HL-60/S4 treated with retinoic acid at 250 ng/mL for 4 days and 3 days (cell line): Measurements from ENCODE around the gene PACRG.

Source experiments
- in situ Hi-C: fragments of 300-500 bp; cut with MboI; formaldehyde crosslinking; loops from 2 replicates; pipeline ENCODE4 v1.7.0; 2022; ENCODE audit warnings: low sequenced_read_pairs

Gene PACRG

DNA sequence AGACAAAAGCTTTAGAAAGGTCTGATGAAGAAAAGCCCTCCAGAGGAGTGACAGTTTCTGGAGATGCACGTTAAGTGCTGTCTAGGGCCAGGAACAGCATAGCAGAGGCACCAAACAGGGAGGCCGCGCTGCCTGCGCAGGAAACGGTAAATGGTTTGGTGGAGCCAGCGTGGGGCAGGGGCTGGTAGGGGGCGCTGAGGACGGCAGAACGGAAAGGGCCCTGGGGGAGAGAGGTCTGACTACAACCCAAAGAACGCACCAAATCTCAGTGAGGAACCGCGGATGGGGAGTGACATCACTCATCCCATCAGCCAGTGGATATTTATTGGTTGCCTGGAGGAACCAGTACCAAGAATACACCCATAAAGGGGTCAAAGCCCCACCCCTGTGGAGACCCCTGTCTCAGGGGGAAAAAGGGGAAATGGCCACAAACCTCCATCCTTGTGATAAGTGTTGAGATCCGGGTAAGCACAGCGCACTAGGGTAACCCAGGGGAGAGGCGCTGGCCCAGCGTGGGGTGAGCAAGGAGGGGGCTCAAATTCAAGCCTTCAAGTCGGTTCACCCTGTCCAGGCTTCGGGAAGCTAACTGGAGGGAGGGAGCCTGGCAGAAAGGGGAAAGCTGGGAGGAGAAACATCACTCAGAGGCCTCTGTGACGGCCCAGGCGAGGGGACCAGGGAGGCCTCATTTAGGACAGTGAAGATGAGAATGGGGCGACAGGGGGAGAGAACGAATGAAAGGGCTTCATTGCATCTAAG, 437.6 kb downstream of the PACRG start:
- in situ Hi-C loops: no loop called here

DNA sequence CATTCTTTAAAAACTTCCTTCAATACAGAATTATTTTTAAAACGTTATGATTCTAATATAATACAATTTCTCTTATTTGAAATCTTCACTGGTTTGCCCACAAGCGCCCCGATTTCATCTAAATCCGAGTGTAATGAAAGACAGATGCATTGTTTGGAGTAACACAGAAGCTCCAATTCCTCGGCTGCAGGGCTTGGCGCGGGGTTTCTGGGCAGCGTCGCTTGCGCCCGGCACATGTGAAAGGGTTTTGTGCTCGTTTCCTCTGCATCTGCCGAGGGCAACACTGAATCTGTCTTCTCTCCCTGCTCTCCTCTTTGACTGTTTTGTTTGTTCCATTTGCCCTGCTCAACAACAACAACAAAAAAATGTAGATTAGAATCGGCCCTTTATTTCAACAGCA, 438.1 kb downstream of the PACRG start:
- in situ Hi-C loops: no loop called here

- in situ Hi-C loops: no loop called here
Observed at GRCh38 chr6:163166507-163166906, 438.7 kb downstream of the PACRG start.

DNA sequence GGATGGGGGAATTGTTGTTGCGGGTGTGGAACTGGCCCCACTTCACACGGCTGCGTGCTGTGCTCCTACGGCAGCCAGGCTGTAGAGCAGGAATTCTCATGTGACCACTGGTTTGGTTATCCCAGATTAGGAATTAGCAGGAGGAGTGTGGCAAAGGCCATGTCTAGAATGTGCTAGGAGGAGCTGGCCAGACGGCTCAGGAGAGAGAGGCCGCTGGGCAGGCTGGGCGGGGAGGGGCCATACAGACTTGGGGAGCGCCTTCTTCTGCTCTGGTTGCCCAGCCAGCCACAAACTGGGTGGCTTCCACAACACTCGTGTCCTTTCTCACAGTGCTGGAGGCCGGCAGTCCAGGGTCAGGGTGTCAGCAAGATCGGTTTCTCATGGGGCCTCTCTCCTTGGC, 441.7 kb downstream of the PACRG start:
- in situ Hi-C loops: no loop called here

- in situ Hi-C loops: no loop called here
Observed at GRCh38 chr6:163170294-163170883, 442.6 kb downstream of the PACRG start.

DNA sequence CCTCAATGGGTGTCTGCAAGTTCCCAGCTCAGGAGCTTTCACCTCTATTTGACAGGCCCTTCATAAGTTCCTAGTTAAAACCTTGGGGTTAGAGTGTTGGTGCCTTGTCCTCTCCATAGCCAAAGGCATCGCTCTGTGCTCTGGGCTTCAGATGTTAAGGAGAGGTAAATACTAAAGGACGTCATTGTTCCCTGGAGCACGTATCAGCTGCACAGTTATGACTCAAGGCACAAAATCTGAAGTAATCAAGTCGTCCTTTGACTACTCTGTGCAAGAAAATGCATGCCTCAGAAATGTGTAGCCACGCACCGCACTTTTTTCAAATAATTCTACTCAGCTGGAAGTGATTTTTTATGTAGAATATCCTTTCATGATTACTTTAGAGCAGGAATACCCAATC, 446.0 kb downstream of the PACRG start:
- in situ Hi-C loops: no loop called here

DNA sequence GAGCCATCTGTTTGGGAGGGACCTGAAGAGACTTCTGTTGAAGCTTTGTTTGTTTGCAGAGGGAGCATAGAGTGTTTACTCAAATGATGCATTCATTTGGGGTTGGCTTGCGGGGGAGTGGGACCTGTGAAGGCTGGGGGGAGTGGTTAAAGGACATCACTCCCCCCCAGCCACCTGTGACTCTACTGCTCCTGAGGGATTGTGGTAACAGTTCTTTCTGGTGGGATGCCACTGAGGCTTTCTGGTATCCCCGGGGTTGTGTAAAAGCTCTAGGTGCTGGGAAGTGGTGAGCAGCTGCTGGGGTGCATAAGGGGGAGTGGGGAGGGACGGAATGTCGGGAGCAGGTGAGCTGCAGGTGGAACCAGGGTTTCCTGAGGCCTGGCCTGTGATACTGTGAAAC, 447.5 kb downstream of the PACRG start:
- in situ Hi-C loops: loop anchor here (25.0 kb wide), 2 partner anchors 387 to 787 kb away; no protein-coding TSS in a partner anchor

DNA sequence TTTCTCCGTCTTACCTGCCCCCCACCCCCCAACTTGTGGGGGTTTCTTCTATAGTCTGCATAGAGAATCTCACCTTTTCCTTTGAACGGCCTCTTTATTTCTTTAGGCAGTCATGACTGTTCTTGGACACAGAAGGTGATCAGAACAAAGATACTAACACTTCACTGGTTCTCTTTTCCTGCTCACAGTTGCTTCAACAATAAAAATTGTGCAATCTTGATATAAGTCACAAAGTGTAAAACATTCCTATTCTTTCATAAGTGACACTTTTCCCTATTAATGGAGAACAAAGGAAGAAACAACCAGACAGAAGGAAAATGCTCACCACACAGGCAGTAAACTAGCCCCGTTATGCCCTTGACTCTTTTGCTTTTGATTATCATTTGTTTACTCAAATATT, 448.3 kb downstream of the PACRG start:
- in situ Hi-C loops: loop anchor here (25.0 kb wide), 2 partner anchors 386 to 786 kb away; no protein-coding TSS in a partner anchor

DNA sequence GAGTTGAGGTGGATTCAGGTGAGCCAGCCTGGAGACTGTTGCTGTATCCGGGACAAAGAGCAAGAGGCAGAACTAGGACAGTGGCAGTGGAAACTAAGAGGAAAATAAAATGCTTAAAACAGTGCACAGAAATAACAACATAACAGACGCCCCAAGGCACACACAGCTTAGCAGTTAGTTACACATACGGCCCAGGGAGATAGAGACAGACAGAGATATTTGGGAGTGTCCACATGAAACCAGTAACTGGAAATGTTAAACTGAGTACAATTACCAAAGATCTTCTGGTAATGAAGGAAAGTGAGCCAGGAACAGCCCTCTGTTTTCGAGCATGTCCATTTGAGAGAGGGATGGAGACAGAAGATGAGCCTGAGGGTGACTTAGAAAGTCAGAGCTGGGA, 449.2 kb downstream of the PACRG start:
- in situ Hi-C loops: loop anchor here (25.0 kb wide), 2 partner anchors 385 to 785 kb away; no protein-coding TSS in a partner anchor

DNA sequence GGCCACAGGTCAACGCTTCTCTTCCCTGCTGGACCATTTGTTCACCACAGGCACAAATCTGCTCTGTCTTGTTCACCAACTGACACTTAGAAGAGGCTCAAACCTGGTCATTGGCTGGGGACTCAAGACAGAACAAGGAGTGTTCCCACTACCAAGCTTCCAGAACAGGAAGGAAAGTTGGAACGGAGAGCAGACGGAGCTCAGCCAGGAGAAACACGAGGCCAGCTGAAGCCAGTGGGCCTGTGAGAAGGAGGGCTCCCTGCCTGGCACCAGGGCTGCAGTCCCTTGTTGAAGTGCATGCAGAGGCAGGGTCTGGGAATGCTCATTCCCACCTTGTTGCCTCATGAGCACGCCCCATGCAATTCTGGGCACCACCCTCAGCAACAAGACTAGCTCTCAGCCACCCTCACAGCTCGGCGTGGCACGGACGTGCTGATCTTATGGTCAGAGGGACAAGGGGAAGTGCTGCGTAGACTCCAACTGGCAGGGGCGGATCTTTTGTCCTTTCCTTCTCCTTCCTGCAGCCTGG, 450.2 kb downstream of the PACRG start:
- in situ Hi-C loops: loop anchor here (25.0 kb wide), 2 partner anchors 384 to 784 kb away; no protein-coding TSS in a partner anchor

DNA sequence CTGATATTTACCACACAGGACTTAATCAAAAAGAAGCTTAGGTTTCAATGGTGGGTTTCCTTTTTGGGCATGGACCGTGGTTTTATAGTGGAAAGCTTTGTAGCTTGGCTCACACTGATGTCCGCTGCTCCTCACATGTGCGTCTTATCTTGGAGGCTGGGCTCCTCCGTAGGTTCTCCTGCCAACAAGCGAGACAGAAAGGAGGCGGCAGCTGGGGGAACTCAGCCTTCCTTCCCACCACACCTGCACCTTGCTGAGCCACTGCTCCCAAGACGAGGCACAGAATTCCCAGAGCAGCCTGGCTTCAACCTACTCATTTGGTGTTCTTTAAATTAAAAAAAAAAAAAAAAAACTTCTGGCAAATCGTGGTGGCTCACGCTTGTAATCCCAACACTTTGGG, 451.3 kb downstream of the PACRG start:
- in situ Hi-C loops: loop anchor here (25.0 kb wide), 2 partner anchors 383 to 783 kb away; no protein-coding TSS in a partner anchor

GRCh38 chr6:163179721-163180120, 451.9 kb downstream of the PACRG start:
- in situ Hi-C loops: loop anchor here (25.0 kb wide), 2 partner anchors 383 to 783 kb away; no protein-coding TSS in a partner anchor

GRCh38 chr6:163180874-163181541, 453.2 kb downstream of the PACRG start:
- in situ Hi-C loops: loop anchor here (25.0 kb wide), 2 partner anchors 381 to 781 kb away; no protein-coding TSS in a partner anchor

DNA sequence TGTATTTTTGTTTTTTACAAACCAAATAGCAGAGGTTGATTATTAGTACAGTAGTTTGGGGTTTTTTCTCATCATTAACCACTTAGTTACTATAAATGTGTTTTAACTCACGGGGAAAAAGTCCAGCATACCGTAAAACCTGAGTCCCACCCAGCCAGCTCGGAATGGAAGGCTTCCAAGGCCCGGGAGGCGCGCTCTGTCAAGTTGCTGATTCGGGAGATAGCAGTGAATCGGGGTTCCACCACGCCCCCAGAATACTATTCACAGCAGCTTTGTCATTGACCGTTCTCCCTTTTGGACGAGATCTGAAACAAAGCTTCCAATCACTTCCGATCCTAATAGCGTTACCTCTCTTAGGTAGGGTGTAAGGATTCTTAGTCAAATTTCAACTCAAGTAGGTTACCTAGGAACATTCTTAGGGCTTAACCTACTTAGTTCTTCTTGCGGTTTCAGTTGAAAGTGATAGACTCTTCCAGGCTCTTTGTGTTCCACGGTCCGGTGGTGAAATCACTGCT, 453.9 kb downstream of the PACRG start:
- in situ Hi-C loops: loop anchor here (25.0 kb wide), 2 partner anchors 381 to 781 kb away; no protein-coding TSS in a partner anchor

DNA sequence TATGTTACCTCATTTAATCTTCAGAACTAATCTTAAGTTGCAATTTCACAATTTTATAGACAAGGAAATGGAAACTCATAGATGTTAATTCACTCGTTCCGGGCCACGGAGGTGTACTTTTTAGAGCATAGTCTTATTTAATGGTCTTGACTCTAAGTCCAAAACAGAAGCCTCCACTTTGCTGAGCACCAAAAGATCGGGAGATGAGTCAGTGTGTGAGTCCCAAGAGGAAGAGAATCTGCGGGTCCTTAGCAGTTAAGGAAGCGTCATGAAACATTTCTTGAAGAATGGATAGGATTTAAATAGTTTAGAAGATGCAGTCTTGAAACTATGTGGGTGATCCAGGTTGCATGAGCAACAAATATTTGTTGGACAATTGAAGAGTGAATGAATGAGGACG, 454.9 kb downstream of the PACRG start:
- in situ Hi-C loops: loop anchor here (25.0 kb wide), 2 partner anchors 380 to 780 kb away; no protein-coding TSS in a partner anchor

DNA sequence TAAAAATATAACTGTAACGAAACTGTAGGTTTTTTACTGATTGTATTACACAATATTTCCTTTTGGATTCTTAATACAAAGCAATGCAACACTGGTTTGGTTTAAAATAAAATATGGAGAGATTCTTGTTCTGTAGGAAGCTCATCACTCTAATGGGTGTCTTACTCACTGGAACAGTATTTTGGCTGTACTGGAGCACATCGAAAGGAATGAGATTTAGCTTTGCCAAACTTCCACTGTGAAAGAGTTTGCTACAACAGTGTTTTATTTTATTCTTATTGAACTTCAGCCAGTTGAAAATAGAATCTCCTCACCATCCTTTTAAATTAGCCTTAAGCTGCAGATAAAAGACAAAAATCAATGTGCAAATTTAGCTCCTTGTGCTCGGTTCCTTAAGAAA, 456.0 kb downstream of the PACRG start:
- in situ Hi-C loops: loop anchor here (25.0 kb wide), 2 partner anchors 378 to 778 kb away; no protein-coding TSS in a partner anchor

DNA sequence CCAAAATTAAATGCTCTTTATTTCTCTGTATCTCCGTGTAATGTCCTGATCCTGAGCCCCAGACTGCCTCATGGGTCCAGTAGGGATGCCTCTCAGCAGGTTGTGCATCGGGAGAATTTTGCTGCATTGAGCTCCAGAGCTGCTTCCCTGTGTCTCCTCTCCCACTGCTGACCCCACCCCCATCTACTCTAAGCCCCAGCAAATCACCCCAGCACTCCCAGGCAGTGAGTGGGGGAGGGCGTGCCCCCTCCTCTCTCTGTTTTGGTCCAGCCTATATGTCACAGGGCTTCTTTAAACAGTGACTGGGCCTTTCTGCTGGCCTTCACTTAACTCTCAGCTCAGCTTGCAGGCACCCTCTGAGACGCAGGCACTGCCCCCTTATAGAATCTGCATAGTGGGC, 458.0 kb downstream of the PACRG start:
- in situ Hi-C loops: loop anchor here (25.0 kb wide), 2 partner anchors 377 to 777 kb away; no protein-coding TSS in a partner anchor

GRCh38 chr6:163186527-163186926, 458.8 kb downstream of the PACRG start:
- in situ Hi-C loops: loop anchor here (25.0 kb wide), 2 partner anchors 376 to 776 kb away; no protein-coding TSS in a partner anchor

DNA sequence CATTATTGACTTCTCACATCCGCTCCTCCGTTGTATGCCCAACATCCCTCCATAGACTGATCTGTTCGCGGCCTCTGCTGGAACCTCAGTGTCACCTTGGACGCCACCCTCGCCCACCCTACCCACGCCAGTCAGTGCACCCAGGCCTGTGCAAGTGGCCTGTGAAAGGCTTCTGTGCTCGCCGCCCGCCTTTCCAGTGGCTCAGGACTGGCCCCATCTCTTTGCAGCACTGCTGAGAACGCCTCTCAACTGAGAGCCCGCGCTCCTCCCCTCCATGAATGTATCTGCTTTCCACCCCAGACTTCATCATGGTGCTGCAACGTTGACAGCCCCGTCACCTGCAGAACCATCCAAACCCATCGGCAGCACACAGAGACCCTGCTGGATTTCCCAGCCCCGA, 459.4 kb downstream of the PACRG start:
- in situ Hi-C loops: loop anchor here (25.0 kb wide), 2 partner anchors 375 to 775 kb away; no protein-coding TSS in a partner anchor

DNA sequence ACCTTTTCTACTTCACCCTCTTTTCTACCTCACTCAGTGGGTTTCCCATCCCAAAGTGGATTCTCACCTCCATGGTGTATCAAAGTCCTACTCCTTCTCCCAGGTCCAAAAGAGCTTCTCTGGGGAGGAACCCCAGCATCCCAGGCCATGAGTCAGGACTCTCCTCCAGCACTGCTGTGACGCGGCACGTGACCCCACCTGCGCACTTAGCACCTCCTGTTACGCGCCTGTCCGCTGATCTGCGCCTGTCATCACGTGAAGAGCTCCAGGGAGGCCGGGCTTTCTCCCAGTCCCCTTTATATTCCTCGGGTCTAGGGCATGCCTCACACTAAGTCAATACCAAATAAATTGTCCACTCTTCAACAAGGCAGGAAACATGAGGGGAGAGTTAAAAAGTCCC, 459.8 kb downstream of the PACRG start:
- in situ Hi-C loops: loop anchor here (25.0 kb wide), 2 partner anchors 375 to 775 kb away; no protein-coding TSS in a partner anchor
